ENCODE measurements around the gene INF2. TPM values are rescaled to one million over a fixed set of nuclear protein-coding genes. Genes with fewer than 3 reads are reported as not detected.

INF2 gene
- total RNA-seq, 4 donors from 2014 or later = 44.6 to 102 (median 64.7) TPM

DNA sequence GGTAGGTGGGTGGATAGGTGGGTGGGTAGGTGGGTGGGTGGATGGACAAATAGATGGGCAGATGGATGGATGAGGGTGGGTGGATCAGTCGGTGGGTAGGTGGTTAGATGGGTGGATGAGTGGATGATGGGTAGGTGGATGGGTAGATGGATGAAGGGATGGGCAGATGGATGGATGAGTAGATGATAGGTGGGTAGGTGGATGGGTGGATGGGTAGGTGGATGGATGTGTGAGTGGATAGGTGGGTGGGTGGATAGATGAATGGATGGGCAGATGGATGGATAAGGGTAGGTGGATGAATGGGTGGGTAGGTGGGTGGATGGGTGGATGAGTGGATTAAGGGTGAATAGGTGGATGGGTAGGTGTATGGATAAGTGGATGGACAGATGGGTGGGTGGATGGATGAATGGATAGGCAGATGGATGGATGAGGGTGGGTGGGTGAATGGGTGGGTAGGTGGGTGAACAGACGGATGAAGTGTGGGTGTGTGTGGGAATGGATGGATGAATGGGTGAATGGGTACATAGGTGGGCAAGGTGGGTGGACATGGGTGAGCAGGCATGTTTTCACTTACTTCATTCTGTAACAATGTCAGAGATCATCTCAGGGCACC is 3.3 kb upstream of the INF2 start:
- TF ChIP-seq POLR2AphosphoS5 (IDR thresholded peaks at IDR 0.05) (no peak), POLR2A (IDR thresholded peaks at IDR 0.05) (no peak), CTCF (IDR thresholded peaks at IDR 0.05) (no peak), EP300 (IDR thresholded peaks at IDR 0.05) (no peak)
- 95 to 100% methylated on average over 2 of the region's 2 CpGs for WGBS, 2 donors (ENCODE audit: low coverage in 1 of 2)
- no peak for ATAC-seq
- Histone ChIP-seq H3K4me3 (no peak overlapping the region), H3K9me3 (no peaks in the 10 kb centered on the region), H3K4me1 (peaks cover 6 to 62% (median 45%) of the 10 kb centered on the region in 3 donors), H3K27me3 (no peaks in the 10 kb centered on the region), H3K36me3 (no peaks in the 10 kb centered on the region), H3K27ac (no peak overlapping the region)

GRCh38 chr14:104686624-104687517 is 2.5 kb upstream of the INF2 start:
- Histone ChIP-seq H3K27me3 (no peaks in the 10 kb centered on the region), H3K4me3 (no peak overlapping the region), H3K36me3 (no peaks in the 10 kb centered on the region), H3K4me1 (peaks cover 6 to 62% (median 45%) of the 10 kb centered on the region in 3 donors), H3K9me3 (no peaks in the 10 kb centered on the region), H3K27ac (peak overlapping the region in 3 of 4 donors; percentile 83 to 90 (median 89))
- ATAC-seq = no peak
- TF ChIP-seq POLR2AphosphoS5 (IDR thresholded peaks at IDR 0.05) (no peak), POLR2A (IDR thresholded peaks at IDR 0.05) (no peak), CTCF (IDR thresholded peaks at IDR 0.05) (no peak), EP300 (IDR thresholded peaks at IDR 0.05) (no peak)
- 82 to 84% methylated on average over 6 to 8 of the region's 20 CpGs for WGBS, 2 donors (ENCODE audit: low coverage in 1 of 2)

GRCh38 chr14:104687601-104688504 is 1.6 kb upstream of the INF2 start:
- whole genome bisulfite sequencing, 2 donors (ENCODE audit: low coverage in 1 of 2) = no CpG with 5 or more reads among the region's 31 CpGs
- no peaks in the 10 kb centered on the region for H3K36me3 ChIP-seq
- H3K27ac ChIP-seq = peak overlapping the region; percentile 15 to 90 (median 86)
- TF ChIP-seq POLR2AphosphoS5 (IDR thresholded peaks at IDR 0.05) (no peak), EP300 (IDR thresholded peaks at IDR 0.05) (no peak), POLR2A (IDR thresholded peaks at IDR 0.05) (no peak), CTCF (IDR thresholded peaks at IDR 0.05) (no peak)
- H3K9me3 ChIP-seq = no peaks in the 10 kb centered on the region
- ATAC-seq = peak; percentile 70
- peak overlapping the region in 1 of 2 donors; percentile 99 for H3K4me3 ChIP-seq
- H3K27me3 ChIP-seq = no peaks in the 10 kb centered on the region
- peaks cover 6 to 62% (median 45%) of the 10 kb centered on the region in 3 donors for H3K4me1 ChIP-seq

GRCh38 chr14:104688505-104689108 is 811 bp upstream of the INF2 start:
- Histone ChIP-seq H3K27me3 (no peaks in the 10 kb centered on the region), H3K4me1 (peaks cover 6 to 65% (median 53%) of the 10 kb centered on the region in 3 donors), H3K36me3 (no peaks in the 10 kb centered on the region), H3K4me3 (peak overlapping the region; percentile 72 to 99), H3K9me3 (no peaks in the 10 kb centered on the region), H3K27ac (peak overlapping the region; percentile 15 to 90 (median 86))
- peak; percentile 0 for ATAC-seq
- WGBS, 2 donors (ENCODE audit: low coverage in 1 of 2) = 23 to 67% methylated on average over 3 to 7 of the region's 24 CpGs
- TF ChIP-seq POLR2A (IDR thresholded peaks at IDR 0.05) = no peak
- TF ChIP-seq POLR2AphosphoS5 (IDR thresholded peaks at IDR 0.05) = no peak
- no peak for TF ChIP-seq CTCF (IDR thresholded peaks at IDR 0.05)
- TF ChIP-seq EP300 (IDR thresholded peaks at IDR 0.05) = no peak

Data from gastroesophageal sphincter (tissue), 4 donors.